Left renal pelvis (tissue), 4 donors: ENCODE results near the gene MYO1B. TPM values are rescaled to one million over a fixed set of nuclear protein-coding genes. Genes with fewer than 3 reads are reported as not detected.

Experiments
- DNase-seq, 4 donors: peaks; one replicate each; pipeline ENCODE4 v3.0.0-alpha.2; 2013; ENCODE audit warnings: low read depth in 4 of 4, low spot score in 3 of 4
- polyA plus RNA-seq, 4 donors: library from polyadenylated mRNA; unstranded; fragments of 120-200 nt; gene quantifications; one replicate each; pipeline ENCODE4 v1.2.1, GENCODE V29; 2013; ENCODE audit not compliant: insufficient read length in 4 of 4

MYO1B gene
- polyA plus RNA-seq, 4 donors = 65.5 to 137 (median 105) TPM

GRCh38 chr2:191295088-191295487 lies 49.9 kb downstream of the MYO1B start:
- DNase-seq = no peak

- DNase-seq = no peak
Observed at GRCh38 chr2:191296083-191297006, 51.1 kb downstream of the MYO1B start.

GRCh38 chr2:191297033-191297432 lies 51.8 kb downstream of the MYO1B start:
- DNase-seq = no peak

GRCh38 chr2:191298306-191298705 lies 53.1 kb downstream of the MYO1B start:
- DNase-seq = no peak

GRCh38 chr2:191299010-191299409 lies 53.8 kb downstream of the MYO1B start:
- no peak for DNase-seq

GRCh38 chr2:191299866-191300265 lies 54.7 kb downstream of the MYO1B start:
- no peak for DNase-seq

- no peak for DNase-seq
Observed at GRCh38 chr2:191301971-191302370, 56.8 kb downstream of the MYO1B start.

- no peak for DNase-seq
Observed at GRCh38 chr2:191302459-191303139, 57.4 kb downstream of the MYO1B start.

GRCh38 chr2:191303140-191304005 lies 58.2 kb downstream of the MYO1B start:
- no peak for DNase-seq

- no peak for DNase-seq
Observed at GRCh38 chr2:191304939-191305875, 60.0 kb downstream of the MYO1B start.

- DNase-seq = no peak
Observed at GRCh38 chr2:191308026-191308425, 62.8 kb downstream of the MYO1B start.

GRCh38 chr2:191311156-191311555 lies 66.0 kb downstream of the MYO1B start:
- no peak for DNase-seq

- no peak for DNase-seq
Observed at GRCh38 chr2:191311627-191312026, 66.4 kb downstream of the MYO1B start.

GRCh38 chr2:191312163-191312562 lies 67.0 kb downstream of the MYO1B start:
- no peak for DNase-seq

- no peak for DNase-seq
Observed at GRCh38 chr2:191312662-191313061, 67.5 kb downstream of the MYO1B start.

GRCh38 chr2:191314697-191315364 lies 69.6 kb downstream of the MYO1B start:
- no peak for DNase-seq

- no peak for DNase-seq
Observed at GRCh38 chr2:191315365-191315752, 70.2 kb downstream of the MYO1B start.

- no peak for DNase-seq
Observed at GRCh38 chr2:191316246-191316994, 71.2 kb downstream of the MYO1B start.
